ENCODE data around the gene PRCD.

PRCD gene

GRCh38 chr17:76594690-76595089, 54.8 kb downstream of the PRCD start:
- Histone ChIP-seq H3K27me3 (ENCODE audit: control insufficient read depth, insufficient read depth, low read length) (no peaks in the 10 kb centered on the region; the same call in 1 of the 2 replicates), H3K4me3 (ENCODE audit: low read depth, low read length) (no peak overlapping the region), H3K9ac (ENCODE audit: low read depth, low read length) (no peak overlapping the region), H3K9me3 (ENCODE audit: control insufficient read depth, insufficient read depth, low read length) (no peaks in the 10 kb centered on the region), H3K27ac (ENCODE audit: low read depth, low read length) (no peak overlapping the region), H3K36me3 (ENCODE audit: control insufficient read depth, insufficient read depth, low read length) (no peaks in the 10 kb centered on the region), H3K4me1 (ENCODE audit: control insufficient read depth, insufficient read depth, low read length) (no peaks in the 10 kb centered on the region)
